ENCODE measurements around the gene PTGES2.
"Not testable (repeated sequence)": the region's sequence is repeated elsewhere in the genome, so short reads cannot be mapped to it uniquely, and the experiment has no call there.

PTGES2 gene

DNA sequence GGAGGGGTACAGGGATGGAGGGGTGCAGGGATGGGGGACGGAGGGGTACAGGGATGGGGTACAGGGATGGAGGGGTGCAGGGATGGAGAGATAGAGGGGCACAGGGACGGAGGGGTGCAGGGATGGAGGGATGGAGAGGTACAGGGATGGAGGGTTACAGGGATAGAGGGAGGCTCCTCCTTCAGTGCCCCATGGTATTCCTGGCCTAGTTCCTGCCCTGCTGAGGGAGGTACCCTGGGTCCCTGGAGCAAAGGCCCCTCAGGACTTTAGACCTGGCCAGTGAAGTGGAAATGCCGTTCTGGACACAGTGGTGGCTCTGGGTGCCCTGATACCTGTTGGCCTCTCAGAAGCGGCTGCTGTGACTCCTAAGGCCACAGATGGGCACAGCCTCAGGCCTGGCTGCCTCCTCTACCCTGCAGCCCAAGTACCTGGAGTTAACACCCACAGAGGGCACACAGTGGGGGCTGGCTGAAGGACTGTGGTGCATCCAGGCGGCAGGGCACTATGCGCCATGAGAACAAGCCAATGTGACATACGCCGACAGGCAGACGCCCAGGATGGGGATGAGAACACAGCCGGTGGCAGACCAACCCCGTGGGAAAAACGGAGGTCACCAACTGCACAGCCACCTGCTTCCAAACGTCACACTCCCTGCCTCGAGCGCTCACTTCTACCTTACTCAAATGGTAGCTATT lies 8.4 kb downstream of the PTGES2 start:
- DNase-seq, result no peak

DNA sequence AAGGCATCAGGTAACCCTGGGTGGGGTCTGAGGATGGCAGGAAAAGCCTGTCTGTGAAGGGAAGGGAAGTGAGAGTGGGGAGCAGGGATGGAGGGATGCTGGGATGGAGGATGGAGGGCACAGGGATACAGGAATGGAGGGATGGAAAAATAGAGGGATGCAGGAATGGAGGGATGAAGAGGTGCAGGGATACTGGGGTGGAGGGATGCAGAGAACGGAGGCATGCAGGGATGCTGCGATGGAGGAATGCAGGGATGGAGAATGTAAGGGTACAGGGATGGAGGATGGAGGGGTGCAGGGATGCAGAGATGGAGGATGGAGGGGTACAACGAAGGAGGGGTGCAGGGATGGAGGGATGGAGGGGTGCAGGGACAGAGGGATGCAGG lies 9.1 kb downstream of the PTGES2 start:
- no peak for DNase-seq

DNA sequence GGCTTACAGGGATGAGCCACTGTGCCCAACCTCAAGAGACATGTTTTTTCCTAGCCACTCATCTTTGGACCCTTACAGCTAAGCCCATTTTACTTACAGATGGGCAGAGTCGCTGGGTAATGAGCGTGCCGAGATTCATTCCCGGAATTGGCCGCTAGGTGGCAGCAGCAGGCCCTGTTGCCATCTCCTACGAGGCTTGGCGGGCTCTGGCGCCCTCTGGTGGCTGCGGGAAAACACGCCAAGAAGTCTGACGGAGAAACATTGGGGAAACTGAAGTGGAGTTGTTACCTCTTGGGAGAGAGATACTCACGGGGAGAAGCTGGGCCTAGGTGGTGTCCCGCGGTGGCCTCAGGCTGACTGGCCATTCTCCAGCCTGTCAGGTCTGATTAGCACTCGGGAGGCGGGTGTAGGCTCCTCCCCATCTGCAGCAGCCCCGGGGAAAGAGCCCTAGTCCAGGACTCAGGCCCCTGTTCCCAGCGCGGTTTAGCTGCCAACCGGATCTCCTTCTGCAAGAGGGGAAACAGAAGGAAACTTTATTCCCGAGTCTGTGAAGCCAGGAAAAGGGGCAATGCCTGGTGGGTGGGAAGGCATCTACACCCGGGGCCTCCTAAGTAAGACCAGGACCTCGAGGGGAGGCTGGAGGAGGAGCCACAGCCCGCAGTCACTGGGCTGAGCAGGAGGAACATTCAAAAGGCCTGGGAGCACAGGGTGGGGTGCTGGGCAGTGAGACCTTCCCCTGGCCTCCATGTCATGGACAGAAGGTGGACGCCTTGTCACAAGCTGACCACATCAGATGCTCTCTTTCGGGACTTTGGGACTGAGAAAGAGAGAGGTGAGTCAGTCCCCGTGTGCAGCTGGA lies 9.7 kb downstream of the PTGES2 start:
- DNase-seq, result peak; percentile 75

DNA sequence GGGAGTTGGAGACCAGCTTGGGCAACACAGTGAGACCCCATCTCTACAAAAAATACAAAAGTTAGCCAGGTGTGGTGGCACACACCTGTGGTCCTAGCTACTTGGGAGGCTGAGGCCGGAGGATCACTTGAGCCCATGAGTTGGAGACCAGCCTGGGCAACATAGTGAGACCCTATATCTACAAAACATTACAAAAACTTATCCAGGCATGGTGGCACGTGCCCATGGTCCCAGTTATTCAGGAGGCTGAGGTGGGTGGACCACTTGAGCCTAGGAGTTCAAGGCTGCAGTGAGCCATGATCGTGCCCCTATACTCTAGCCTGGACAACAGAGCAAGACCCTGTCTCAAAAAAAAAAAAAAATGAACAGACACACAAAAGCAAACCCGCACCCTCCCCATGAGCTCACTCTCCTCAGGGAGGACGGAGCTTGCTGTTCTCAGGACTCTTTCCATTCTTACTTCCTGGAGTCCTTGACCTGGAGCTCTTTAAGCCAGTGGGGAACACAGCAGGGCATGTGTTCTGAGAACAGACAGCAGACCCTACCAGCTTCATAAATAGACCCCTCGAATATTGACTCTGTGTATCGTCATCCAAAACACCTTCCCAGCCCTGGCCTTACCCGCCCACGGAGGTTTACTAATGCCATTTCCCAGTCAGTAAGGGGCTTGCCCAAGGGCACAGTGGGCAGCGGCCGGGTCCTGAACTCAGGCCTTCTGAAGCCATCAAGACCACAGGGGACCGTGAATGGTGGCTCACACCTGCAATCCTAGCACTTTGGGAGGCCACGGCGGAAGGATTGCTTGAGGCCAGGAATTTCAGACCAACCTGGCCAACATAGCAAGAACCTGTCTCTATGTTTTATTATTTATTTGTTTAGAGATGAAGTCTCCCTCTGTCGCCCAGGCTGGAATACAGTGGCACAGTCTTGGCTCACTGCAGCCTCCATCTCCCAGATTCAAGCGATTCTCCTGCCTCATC lies 11.1 kb downstream of the PTGES2 start:
- no peak for DNase-seq

DNA sequence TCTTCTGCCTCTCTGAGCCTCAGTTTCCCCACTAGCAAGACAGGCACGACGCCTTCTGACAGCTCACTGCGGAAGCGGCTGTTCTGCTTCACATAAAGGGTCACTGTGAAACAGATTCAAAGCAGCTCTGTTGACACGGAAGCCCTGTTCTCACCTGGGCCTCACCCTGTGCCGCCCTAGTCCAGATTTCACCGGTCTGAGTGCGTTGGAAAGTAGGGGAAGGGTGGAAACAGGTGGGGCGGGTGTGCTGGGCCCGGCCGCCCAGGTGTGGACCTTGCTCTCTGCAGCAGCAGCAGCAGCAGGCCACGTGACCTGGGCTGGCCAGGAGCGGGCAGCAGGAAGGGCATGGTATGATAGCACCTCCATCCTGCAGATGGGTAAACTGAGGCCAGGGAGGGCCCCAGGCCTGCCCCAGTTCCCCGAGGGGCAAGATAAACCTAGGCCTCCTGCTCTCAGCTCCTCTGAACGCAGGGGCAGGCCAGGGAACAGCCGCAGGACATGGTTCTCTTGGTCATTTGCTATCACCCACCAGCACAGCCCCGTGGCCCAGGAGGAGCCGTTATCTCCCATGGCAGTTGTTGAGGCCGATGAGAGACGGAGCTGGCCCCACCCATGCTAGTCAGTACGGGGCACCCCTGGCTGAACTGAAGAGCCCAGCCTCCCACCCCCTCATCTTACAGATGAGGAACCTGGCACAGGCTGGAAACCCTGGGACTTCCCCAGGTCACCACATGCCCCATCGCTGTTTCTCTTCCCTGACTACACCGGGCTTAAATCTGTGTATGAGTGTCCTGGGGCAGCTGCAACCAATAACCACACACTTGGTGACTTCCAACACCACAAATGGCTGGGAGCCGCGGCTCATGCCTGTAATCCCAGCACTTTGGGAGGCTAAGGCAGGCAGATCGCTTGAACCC lies 12.1 kb downstream of the PTGES2 start:
- peak; percentile 23 for DNase-seq

DNA sequence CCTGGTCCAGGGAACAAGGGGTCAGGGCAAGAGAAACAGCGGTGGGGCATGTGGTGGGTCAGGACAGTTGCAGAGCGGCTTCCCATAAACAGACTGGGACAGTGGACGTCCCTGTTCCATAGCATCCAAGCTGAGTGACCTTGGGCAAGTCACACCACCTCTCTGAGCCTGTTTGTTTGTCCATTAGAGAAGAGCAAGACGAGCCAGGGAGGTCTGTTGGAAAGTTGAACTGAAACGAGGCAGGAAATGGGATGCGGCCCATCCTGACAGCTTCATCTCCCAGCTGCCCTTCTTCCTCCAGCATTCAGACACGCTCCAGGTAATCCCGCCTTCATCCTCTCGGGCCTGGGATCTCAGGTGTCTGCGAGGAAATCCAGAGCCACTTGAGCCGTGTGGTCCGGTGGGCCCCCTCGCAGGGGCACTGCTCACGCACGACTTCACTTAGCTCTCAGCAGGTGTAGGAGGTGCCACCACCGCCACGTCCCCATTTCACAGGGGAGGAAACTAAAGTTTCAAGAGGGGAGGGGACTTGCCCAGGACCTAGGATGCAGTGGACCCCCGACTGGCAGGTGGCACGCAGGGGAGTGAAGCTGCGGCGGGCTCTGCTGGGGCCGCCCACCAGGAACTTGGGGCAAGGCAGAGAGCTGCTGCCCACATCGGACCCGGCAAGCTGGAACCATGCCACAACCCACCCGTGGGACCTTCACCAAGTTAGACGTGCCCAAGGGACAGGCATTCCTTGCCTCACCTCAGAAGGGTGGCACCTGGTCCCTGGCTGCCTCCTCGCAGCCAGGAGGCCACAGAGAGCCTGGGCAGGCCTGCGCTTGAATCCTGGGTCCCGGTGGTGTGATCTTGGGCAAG lies 13.0 kb downstream of the PTGES2 start:
- peak; percentile 25 for DNase-seq

DNA sequence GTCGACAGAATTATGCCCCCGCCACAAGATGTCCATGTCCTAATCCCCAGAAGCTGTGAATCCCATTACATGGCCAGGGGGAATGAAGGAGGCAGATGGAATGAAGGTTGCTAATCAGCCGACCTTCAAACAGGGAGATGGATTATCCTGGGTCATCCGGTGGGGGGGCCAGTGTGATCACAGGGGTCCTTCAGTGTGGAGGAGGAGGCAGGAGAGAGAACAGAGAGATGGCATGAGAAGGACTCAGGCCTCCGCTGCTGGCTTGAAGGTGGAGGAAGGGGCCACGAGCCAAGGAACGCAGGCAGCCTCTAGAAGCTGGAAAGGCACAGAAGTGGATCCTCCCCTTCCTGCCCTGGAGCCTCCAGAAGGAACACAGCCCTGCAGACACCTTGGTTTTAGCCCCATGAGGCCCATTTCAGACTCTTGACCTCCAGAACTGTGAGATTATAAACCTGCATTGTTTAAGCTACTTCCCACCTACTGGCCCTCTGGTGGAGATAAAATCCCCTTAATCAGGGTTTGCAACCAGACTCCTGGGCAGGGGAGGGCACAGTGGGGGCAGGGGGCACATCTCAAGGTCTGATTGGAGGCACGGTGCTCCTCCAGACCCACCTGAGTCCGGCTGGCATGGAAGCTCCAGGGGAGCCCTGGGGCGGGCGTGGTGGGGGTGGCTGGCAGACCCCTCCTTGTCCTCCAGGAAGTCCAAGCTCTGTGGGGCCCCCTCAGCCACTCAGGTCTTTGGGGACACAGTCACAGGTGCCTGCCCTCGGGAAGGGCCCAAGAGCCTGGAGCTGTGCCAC lies 13.8 kb downstream of the PTGES2 start:
- no peak for DNase-seq

DNA sequence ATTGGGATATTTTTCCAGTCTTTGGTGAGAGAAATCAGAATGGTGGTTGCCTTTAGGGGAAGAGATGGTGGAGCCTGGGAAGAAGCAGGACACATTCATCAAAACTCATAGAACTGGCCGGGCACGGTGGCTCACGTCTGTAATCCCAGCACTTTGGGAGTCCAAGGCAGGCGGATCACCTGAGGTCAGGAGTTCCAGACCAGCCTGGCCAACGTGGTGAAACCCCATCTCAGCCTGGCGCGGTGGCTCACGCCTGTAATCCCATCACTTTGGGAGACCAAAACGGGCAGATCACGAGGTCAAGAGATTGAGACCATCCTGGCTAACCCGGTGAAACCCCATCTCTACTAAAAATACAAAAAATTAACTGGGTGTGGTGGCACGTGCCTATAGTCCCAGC lies 15.8 kb downstream of the PTGES2 start:
- not testable (repeated sequence) for DNase-seq

DNA sequence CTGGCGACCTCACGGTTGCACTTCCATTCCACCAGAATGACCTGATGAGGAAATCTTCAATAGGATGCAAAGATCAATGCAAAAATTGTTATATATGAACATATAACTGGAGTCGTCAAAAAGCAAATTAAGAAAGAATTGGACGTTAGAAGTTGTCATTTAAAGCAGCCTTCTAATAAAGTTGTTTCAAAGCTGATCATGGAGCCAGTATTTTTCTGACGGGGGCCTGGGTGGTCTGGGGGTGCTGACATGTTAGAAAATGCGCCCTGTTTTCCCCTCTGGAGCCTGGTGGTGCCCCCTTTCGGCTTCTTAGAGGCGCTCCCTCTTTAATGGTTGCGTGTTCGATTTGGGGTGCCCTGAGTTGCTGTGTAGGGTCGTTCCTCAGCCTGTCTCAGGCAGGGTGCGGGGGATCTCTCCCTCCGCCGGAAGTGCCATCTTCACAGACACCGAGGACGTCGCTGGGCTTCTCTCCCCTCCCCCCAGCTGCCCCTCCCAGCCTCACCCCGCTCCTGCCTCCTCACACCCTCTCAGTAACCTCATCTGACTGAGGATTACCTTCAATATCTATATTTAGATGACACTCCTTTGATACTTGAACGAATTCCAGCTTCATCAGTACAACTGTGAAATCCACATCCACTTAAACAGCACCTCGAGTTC lies 18.3 kb downstream of the PTGES2 start:
- DNase-seq, result no peak

DNA sequence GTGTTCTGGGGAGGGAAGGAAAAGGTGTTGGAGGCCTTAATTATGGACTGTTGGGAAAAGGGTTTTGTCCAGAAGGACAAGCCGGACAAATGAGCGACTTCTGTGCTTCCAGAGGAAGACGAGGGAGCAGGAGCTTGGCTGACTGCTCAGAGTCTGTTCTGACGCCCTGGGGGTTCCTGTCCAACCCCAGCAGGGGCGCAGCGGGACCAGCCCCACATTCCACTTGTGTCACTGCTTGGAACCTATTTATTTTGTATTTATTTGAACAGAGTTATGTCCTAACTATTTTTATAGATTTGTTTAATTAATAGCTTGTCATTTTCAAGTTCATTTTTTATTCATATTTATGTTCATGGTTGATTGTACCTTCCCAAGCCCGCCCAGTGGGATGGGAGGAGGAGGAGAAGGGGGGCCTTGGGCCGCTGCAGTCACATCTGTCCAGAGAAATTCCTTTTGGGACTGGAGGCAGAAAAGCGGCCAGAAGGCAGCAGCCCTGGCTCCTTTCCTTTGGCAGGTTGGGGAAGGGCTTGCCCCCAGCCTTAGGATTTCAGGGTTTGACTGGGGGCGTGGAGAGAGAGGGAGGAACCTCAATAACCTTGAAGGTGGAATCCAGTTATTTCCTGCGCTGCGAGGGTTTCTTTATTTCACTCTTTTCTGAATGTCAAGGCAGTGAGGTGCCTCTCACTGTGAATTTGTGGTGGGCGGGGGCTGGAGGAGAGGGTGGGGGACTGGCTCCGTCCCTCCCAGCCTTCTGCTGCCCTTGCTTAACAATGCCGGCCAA lies 19.1 kb downstream of the PTGES2 start:
- DNase-seq, result no peak

DNA sequence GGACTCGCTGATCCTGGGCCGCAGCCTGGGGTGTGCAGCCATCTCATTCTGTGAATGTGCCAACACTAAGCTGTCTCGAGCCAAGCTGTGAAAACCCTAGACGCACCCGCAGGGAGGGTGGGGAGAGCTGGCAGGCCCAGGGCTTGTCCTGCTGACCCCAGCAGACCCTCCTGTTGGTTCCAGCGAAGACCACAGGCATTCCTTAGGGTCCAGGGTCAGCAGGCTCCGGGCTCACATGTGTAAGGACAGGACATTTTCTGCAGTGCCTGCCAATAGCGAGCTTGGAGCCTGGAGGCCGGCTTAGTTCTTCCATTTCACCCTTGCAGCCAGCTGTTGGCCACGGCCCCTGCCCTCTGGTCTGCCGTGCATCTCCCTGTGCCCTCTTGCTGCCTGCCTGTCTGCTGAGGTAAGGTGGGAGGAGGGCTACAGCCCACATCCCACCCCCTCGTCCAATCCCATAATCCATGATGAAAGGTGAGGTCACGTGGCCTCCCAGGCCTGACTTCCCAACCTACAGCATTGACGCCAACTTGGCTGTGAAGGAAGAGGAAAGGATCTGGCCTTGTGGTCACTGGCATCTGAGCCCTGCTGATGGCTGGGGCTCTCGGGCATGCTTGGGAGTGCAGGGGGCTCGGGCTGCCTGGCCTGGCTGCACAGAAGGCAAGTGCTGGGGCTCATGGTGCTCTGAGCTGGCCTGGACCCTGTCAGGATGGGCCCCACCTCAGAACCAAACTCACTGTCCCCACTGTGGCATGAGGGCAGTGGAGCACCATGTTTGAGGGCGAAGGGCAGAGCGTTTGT lies 19.9 kb downstream of the PTGES2 start:
- DNase-seq, result no peak

DNA sequence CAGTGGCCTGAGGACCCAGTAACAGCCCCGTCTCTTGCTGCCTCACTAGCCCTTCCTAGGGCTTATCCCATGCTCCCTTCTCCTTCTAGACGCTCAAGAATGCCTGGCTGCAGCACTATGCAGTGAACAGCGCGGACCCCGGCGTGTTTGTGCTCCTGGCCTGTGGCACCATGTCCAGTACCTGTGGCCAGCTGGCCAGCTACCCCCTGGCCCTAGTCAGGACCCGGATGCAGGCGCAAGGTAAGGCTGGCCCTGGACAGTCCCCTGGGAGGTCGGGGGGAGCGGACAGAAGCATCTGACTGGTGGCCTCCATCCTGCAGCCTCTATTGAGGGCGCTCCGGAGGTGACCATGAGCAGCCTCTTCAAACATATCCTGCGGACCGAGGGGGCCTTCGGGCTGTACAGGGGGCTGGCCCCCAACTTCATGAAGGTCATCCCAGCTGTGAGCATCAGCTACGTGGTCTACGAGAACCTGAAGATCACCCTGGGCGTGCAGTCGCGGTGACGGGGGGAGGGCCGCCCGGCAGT lies 20.5 kb downstream of the PTGES2 start:
- DNase-seq, result no peak

DNA sequence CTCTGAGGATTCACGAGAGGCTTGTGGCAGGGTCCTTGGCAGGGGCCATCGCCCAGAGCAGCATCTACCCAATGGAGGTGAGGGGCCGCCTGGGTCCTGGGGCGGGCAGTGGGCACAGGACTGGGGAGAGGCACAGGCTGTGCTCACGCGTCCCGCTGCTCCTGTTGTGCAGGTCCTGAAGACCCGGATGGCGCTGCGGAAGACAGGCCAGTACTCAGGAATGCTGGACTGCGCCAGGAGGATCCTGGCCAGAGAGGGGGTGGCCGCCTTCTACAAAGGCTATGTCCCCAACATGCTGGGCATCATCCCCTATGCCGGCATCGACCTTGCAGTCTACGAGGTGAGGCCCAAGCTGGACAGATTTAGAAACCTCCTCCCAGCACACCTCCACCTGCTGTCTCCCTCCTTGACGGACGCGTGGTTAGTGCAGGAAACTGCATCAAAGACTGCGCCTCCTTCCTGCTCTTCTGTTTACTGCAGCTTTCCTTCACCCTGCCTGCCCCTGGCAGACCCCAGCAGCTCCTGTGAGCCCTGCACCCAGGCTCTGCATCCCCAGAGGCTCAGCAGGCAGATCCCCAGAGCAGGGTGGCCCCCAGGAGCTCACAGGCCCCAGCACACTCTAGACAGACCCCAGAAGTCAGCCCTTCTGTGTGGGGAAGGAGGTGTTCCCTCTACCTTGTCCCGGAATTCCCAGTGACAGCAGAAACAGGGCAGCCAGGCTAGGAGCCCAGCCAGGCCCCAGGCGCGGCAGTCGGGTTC lies 21.2 kb downstream of the PTGES2 start:
- DNase-seq, result no peak

DNA sequence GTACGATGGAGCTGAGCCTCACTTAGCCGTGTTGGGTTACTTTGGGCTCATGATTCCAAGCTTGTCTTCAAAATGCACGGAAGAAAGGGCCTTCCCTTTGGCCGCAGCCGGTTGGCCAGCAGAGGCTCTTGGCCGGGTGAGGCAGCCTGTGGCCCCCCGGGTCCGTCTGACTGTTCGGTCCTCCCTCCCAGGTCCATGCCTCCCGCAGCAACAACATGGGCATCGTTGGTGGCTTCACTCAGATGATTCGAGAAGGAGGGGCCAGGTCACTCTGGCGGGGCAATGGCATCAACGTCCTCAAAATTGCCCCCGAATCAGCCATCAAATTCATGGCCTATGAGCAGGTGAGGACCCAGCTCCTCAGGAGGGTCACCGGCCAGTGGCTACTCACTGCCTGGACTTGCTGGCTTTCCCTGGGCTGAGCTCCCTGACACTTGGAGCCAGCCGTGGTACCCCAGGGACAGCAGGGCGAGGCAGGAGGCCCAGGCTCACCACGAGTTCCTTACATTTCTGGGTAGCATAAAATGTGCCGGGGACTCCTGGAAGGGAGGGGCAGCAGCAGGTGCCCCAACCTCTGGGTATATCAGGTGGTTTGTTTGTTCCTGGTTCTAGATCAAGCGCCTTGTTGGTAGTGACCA lies 21.9 kb downstream of the PTGES2 start:
- no peak for DNase-seq

DNA sequence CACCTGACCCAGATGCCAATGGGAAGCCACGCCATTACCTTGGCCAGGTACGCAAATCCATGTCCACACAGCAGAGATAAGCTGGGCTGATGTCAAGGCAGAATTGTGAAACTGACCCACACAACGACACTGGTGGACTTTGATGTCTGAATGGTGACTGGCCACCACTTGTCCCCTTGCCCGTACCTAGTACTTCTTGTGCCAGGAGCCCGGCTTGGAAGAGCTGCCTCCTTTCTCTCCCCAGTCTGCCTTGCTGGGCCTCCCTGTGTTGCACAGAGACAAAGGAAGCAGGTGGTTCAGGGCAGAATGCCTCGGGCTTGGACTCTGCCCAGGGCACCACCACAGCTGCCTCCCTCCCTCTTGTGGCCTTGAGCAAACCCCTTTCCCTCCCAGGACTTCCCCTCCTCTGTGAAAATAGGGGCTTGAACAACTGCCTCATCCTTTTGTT lies 23.3 kb downstream of the PTGES2 start:
- no peak for DNase-seq

DNA sequence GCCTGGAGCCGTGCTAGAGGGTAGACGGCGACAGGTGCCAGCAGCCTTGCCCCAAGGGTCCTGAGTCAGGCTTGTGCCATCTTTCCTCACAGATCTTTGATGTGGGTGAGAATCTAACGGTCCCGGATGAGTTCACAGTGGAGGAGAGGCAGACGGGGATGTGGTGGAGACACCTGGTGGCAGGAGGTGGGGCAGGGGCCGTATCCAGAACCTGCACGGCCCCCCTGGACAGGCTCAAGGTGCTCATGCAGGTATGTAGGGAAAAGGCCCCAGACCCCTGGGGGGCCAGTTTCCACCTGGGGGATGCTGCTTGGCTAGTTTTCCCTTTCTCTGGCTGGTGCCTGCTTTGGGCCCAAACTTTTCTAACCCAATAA lies 24.0 kb downstream of the PTGES2 start:
- no peak for DNase-seq

Measured in right kidney (tissue), 1 donor.